ENCODE measurements around the gene FADS1.

The FADS1 gene

DNA sequence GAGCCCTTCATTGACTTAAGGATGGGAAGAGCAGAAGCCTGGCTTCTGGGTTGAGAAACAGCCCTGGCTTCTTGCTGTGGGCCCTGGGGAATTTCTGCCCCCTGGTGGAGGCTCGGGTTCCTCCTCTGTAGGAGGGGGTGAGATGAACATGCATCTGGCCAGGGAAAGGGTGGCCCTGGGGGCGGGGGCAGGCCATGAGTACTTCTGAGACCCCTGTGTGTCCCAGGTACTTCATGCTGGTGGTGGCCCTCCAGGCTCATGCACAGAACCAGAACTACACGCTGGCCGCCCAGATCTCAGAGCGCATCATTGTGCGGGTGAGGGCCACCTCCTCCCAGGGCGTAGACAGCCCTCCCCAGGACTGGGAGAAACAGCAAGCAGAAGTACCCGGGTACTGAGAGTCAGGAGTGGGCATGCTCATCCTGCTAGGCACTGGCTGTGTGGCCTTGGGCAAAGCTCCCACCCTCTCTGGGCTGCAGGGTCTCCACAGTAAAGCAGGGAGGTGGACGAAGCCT is 40.2 kb downstream of the FADS1 start:
- peak; percentile 46 for DNase-seq (ENCODE audit: low spot score)

DNA sequence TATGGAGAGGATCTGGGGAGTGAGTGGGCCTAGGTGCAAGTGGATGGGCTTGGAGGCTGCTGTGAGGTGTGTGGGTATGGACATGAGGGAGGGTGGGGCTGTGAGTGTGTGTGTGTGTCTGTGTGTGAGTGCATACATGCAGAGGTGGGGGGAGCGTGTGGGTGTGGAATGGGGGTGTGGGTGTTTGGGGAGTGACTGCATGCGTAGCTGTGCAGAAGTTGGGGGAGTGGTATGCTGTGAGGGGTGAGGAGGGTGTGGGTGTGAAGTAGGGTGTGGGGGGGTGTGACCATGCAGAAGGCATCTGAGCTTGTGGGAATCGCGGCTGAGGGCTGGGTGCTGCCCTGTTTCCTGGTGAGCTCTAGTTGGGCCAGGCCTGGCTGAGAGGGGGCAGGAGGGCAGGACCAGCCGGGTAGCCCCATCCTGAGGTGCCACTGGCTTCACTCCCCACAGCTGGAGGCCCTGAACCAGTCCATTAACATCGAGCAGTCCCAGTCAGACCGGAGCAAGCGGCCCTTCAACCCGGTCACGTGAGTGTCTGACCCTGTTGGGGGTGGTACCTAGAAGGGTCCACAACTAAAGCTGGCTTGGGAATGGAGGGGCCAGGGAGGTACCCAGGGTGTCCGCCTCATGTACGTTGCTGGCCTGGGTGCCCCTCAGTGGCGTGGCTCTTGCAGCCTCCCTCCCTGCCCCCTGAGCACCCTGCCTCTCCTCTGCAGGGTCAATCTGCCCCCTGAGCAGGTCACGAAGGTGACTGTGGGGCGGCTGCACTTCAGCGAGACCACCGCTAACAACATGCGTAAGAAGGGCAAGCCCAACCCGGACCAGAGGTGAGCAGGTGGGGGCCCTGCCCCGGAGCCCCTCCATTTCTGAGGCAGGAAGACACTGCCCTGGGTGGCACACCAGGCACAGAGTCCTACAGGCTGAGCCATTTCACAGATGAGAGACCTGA is 40.9 kb downstream of the FADS1 start:
- no peak for DNase-seq (ENCODE audit: low spot score)

DNA sequence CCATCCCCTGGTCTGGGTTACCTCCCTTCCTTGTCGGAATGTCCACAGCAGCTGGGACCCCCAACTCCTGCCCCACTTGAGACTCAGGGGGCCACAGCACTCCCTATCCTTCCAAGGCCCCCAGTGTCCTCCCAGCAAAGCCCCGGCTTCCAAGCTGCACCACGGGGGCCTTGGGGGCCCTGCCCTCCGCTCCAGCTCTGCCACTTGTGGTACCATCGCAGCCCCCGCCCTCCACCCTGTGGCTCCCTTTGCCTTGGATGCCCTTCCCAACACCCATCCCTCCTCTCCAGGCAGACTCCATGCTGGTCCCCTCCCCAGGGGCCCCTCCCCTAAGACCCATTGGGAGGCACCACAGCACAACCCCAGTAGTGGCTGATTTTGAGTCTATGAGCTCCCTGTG is 41.7 kb downstream of the FADS1 start:
- DNase-seq (ENCODE audit: low spot score), result no peak

DNA sequence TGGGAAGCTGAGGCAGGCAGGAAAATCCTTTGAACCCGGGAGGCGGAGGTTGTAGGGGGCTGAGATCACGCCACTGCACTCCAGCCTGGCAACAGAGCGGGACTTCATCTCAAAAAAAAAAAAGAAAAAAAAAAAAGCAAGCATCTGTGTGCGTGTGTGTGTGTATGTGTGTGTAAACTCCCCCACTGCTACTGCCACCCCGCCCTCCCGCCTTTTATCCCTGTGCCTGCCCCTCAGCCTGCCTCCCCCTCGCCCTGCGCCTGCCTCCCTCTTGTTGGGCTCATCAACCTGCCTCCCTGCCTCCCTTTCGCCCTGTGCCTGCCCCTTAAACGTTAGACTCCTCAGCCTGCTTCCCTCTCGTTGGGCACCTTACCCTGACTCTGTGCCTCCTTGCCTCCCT is 42.4 kb downstream of the FADS1 start:
- no peak for DNase-seq (ENCODE audit: low spot score)

DNA sequence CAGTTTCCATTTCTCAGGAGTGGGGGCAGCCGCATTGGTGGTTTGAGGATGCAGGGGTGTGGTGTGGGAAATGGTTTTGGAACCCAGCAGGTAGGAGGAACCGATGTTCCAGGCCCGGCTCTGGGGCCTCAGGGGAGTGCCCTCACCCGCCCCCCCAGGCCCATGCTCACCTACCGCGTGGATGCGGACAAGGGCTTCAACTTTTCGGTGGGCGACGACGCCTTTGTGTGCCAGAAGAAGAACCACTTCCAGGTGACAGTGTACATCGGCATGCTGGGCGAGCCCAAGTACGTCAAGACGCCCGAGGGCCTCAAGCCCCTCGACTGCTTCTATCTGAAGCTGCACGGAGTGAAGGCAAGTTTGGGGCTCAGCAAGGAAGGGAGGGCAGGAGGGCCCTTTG is 43.0 kb downstream of the FADS1 start:
- DNase-seq (ENCODE audit: low spot score), result no peak

DNA sequence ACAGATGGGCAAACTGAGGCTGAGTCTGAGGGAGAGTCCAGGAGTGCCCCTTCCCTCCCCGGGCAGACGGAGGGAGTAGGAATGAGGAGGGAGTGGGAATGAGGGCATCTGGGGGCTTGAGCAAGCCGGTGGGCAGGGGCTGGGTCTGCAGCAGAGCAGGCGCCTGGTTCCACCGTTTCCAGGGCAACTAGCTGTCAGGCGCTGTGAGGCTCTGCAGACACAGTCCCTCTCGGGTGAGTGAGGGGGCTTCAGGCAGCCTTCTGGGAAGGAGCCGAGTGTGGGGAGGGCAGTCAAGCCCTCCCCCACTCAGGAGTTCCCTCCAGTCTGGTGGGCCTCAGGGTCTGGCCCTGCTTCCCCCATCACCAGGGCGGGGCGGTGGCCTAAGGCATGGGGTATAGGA is 43.4 kb downstream of the FADS1 start:
- no peak for DNase-seq (ENCODE audit: low spot score)

DNA sequence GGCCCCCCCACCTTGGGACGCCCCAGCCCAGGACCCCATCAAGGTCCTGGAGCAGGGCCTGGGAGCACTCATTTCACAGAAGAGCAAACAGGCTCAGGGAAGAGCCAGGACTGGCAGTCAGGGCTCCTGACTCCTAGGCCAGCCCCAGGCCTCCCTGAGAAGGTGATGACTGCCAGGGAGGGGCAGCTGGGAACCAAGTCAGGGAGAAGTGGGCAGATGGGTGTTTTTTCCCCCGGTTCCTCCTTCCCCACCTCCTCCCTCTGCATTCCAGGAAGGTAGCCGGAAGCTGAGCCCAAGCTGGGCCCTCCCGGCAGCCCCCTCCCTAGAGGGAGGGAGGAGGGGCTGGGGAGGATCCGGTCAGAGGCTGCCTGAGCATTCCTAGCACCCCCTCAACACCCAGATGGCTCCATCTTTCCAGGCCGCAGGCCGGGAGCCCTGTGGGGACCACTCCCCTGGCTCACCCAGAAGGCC is 44.8 kb downstream of the FADS1 start:
- DNase-seq (ENCODE audit: low spot score), result no peak

DNA sequence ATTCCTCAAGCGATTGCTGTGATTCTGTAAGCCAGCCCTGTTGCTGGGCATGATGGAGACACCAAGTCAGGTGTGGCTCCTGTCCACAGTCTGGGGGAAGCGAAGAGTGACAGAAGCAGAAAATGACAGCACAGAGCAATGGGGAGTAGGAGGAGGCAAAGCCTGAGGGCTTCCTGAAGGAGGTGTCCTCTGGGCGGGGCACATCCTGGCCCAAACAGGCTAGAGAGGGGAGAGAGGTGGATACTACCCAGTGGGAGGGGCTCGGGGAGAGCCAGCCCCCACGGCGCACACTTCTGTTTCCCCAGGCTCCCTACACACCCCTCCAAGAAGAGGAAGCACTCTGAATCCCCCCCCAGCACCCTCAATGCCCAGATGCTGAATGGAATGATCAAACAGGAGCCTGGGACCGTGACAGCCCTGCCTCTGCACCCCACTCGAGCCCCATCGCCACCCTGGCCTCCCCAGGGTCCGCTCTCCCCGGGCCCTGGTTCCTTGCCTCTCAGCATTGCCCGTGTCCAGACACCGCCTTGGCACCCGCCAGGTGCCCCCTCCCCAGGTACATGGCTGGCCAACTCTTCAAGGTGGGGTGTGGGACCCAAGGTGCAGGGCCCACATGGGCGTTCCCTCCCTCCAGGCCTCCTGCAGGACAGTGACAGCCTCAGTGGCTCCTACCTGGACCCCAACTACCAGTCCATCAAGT is 45.5 kb downstream of the FADS1 start:
- no peak for DNase-seq (ENCODE audit: low spot score)

DNA sequence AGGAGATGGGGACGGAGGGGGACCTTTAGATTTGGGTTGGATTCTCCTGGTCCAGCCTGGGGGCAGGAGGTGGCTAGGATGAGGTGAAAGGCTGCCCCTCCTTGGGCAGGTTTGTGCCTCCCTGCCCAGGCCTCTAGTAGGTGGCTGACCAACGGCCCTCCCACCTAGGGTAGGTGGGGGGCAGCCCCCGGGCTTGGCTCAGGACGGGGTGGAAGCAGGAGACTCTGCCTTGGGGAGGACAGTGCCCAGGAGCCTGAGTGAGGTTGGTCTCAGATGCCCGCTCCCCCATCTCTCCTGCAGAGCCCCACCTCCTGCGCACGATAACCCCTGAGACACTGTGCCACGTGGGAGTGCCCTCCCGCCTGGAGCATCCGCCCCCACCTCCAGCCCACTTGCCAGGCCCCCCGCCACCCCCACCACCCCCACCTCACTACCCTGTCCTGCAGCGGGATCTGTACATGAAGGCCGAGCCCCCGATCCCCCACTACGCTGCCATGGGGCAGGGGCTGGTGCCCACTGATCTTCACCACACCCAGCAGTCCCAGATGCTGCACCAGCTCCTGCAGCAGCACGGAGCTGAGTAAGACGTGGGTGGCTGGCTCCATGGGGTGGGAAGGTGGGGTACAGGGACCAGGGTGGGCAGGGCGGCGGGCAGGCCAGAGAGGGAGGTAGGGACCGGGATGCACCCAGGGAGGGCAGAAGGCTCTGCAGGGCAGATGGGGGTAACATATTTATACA is 46.7 kb downstream of the FADS1 start:
- no peak for DNase-seq (ENCODE audit: low spot score)

DNA sequence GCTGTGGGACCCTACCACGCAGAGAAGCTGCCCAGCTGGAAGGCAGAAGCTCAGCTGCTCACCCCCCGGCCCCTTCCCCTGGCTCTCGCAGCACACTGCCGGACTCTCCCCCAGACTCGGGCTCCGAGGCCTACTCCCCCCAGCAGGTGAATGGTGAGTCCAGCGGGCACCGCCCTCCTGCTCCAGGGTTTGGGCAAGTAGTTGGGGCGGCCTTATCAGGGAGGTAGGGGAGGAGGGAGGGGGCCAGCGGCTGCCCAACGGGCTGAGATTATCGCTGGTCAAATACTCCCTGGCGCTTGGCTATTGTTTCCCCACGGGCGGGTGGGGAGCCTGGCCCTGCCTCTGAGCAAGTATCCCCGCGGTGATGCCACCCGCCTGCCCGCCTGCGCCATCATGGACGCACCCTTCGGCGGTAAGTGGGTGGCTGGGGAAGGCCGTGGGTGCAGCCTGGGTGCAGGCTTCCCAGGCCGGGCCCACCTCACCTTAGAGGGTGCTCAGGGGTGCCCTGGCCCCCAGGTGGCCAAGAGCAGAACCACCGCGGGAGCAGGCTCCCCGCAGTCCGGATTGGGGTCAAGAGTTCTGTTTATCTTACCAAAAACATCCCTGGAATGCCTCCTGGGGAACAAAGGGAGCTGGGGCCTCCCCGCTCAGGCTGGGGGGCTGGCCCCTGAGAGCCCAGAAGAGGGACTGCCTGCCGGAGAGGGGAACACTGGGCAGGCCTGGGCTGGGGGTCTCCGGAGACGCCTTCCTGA is 47.5 kb downstream of the FADS1 start:
- DNase-seq (ENCODE audit: low spot score), result no peak

DNA sequence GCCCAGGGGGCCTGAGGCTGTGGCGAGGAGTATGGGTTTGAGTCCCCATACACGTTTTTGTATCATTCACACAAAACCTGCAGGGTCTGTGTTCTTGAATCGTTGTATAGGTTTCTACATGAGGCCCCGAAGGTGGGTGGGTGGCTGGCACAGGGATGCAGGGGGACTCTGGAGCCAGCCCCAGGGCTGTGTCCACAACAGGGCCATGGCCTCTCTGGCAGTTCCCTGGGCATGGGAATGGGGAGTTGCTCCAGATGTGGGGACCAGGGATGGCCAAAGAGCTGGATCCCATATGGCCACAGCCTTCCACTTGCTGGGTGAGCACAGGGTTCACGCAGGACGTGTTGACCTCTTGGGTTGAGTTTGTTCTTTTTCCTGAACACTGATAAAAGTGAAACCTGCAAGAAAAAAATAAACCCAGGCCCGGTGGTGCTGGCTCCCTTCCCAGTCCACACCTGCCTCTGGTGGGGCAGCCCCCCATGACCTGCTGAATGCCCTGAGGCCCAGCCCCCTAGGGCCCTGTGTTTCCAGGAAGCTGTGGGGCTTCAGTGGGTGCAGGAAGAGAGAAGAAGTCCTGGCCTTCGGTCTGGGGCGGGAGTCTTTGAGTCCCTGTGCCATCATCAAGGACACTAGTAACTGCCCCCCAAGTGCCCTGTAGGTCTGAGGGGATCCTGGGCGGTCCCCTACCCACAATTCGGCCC is 48.3 kb downstream of the FADS1 start:
- no peak for DNase-seq (ENCODE audit: low spot score)

DNA sequence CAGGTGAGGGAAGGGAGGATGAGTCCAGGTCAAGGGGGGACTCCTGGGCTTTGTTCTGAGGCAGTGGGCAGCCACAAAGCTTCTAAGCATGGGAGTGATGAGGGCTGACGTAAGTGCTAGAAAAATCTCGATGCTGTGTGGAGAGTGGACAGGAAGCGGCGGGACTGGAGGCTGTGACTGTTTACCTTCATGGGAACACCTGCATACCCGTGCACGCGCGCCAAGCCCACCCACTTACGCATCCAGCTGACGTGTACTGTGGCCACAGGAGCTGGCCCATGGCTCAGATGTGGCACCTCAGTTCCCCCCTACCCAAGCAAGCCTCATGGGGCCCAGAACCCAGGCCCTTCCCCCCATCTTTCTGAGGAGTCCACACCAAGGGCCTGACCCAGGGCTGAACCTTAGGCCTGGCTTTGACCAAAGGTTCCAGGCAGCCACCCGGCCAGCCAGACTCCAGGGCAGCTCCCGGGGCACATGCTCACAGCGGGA is 50.4 kb downstream of the FADS1 start:
- DNase-seq (ENCODE audit: low spot score), result no peak

DNA sequence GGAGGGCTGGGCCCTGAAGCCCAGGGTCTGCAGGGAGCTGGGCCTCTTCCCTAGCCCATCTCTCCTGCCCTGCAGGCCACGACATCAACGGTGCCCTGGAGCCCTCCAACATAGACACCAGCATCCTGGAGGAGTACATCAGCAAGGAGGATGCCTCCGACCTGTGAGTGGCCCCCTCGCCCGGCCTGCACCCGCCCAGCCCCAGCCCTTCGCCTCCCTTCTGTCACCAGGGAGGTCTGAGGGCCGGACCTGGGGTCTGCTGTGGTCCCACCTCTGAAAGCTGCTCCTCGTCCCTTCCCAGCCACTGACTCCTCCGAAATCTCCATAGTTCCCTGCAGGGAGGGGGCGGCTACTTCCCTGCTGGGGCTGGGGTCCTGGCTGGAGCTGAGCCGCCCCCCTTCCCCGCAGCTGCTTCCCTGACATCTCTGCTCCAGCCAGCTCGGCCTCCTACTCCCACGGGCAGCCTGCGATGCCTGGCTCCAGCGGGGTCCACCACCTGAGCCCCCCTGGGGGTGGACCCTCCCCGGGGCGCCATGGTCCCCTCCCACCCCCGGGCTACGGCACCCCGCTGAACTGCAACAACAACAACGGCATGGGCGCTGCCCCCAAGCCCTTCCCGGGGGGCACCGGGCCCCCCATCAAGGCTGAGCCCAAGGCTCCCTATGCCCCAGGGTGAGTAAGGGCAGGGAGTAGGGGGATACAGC is 51.1 kb downstream of the FADS1 start:
- DNase-seq (ENCODE audit: low spot score), result no peak

DNA sequence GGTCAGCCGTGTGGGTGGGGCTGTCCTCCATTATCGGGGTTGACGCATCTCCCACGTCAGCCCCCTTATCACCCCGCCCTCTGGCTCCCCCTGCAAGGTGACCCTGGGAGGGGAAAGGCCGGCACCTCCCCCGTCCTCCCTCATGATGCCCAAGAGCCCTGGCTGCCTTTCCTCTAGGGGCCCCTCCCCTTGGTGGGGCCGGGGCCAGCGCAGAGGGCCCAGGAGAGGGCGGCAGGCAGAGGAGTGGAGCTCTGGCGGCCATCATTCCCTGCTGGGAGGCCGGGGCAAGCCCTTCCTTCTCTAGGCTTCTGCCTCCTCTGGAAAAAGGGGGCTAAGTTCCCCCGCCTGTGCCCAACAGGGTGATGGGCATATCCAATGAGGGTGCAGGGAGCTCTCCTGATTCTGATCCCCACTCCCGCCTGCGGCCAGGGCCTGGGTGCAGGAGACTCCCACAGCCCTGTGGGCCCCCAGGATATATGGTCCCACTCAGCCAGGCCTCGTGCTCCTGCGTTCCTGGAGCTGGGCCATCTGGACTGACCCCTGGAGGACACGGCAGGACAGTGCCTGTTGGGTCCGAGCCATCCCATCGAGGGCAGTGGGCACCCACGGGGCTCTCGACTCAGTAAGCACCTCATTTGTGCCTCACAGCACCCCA is 52.1 kb downstream of the FADS1 start:
- no peak for DNase-seq (ENCODE audit: low spot score)

DNA sequence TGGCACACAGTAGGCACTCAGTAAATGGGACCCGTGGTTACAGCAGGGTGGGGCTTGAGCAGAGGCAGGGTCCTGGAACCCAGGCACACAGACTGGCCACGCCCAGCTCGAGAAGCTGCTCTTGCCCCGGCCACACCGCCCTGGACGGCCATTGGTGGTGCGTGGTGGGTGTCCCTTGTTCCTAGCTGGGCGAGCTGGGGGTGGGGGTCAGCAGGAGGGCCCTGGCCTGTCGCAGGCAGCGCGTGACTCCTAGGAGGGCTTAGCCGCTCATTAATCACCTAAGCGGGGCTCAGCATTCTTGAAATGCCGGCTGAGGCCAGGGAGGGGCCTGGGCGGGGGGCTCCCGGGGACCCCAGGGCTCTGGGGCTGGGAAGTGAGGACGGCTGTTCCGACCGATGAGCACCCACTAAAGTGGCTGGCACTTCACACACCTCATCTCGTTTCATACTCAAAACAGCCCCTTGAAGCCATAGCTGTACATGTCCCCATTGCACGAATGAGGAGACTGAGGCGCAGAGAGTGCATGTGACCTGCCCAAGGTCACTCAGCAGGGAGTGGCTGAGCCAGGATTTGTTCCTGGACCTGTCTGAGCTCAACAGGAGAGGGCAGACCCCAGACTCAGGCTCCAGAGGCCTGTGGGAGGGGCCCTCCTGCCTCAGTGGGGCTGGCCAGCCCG is 52.7 kb downstream of the FADS1 start:
- DNase-seq (ENCODE audit: low spot score), result no peak

DNA sequence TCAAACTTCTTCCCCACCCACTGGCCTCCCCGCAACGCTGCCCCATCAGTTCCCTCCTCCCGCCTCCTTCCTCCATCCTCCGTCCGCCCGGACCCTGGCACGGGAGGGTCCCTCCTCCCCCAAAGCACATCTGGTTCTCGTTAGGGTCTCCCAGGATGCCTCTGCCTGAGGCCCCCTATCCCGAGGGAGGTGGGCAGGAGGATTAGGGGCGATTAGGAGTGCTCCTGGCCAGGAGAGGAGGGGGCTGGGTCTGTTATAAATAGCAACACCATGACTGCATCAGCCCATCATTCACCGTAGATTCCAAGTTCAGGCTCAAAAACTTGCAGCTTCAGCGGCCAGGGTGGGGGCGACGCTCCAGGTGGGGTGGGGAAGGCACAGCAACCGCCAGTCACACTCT is 54.0 kb downstream of the FADS1 start:
- no peak for DNase-seq (ENCODE audit: low spot score)

DNA sequence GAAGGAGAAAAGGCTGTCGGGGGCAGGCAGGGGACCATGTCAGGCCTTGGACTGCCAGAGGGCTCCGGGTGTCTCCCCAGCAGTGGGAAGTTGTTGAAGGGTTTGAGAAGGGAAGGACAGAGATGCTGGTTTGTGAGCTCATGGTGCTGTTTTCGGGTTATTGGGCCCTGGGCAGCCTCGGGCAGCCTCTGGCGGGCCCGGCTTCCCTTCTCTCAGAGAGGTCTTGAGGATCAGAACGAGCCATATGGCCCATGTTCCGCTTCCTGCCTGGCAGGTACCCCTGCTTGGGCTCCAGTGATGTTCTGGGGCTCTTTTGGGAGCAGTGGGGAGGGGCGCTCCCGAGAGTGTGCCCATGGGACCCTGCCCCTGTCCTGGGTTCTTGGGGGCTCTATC is 54.6 kb downstream of the FADS1 start:
- DNase-seq (ENCODE audit: low spot score), result no peak

DNA sequence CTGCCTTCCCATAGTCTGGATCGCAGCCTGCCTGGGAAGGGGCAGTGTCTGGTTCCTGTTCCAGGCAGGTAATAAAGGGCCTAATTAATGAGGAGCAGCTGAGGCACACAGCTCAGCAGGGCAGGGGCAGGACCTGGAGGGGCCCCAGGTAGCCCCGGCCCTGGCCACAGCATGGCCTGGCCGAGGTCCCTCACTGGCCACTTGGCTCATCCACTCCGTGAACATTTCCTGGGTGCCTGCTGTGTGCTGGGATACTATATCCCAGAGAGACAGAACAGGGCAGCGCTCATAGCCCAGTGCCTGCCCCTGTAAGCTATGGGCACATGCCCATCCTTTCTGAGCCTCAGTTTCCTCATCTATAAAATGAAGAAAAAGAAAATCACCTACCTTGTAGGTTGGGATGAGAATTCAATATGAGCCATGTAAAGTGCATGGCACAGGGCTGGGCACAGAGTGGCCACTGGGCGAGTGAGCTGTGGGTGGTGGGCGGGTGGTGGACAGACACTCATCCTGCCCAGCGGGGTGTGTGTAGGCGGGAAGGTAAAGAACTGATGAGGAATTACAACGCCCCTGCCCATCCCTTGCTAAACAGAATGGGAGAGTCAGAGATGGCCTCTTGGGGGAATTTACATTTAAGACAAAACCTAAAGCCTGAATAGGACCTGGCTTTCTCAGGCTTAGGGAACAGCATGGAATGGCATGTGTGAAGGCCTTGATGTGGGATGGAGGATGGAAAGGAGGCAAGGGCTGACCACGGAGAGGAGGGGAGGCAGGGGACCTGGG is 55.2 kb downstream of the FADS1 start:
- DNase-seq (ENCODE audit: low spot score), result no peak

Measured in RKO (cell line).